Measurements from ENCODE around the gene TMEM144.

TMEM144 gene

GRCh38 chr4:158295053-158295452, 84.8 kb downstream of the TMEM144 start:
- no peak for DNase-seq (ENCODE audit: low read depth in 2 of 3, low spot score in 2 of 3)

GRCh38 chr4:158297866-158298265, 87.6 kb downstream of the TMEM144 start:
- DNase-seq (ENCODE audit: low read depth in 2 of 3, low spot score in 2 of 3) = no peak

GRCh38 chr4:158299459-158300007, 89.2 kb downstream of the TMEM144 start:
- no peak for DNase-seq (ENCODE audit: low read depth in 2 of 3, low spot score in 2 of 3)

DNA sequence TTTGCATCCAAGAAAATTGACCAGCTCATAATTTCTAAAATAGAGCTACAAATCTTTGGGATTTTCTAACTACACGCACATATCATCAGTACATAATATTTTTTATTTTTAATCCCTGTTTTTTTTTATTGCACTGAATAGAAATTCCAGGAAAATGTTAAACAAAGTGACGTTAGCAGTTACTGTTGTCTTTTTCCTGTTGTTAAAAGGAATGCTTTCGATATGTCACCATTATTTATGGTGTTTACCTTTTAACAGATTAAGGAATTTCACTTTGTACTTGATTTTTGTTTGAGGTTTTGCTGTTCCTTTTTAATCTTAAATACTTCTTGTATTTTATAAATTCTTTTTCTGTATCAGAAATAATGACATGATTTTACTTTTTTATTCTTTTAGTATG, 89.7 kb downstream of the TMEM144 start:
- DNase-seq (ENCODE audit: low read depth in 2 of 3, low spot score in 2 of 3) = no peak

DNA sequence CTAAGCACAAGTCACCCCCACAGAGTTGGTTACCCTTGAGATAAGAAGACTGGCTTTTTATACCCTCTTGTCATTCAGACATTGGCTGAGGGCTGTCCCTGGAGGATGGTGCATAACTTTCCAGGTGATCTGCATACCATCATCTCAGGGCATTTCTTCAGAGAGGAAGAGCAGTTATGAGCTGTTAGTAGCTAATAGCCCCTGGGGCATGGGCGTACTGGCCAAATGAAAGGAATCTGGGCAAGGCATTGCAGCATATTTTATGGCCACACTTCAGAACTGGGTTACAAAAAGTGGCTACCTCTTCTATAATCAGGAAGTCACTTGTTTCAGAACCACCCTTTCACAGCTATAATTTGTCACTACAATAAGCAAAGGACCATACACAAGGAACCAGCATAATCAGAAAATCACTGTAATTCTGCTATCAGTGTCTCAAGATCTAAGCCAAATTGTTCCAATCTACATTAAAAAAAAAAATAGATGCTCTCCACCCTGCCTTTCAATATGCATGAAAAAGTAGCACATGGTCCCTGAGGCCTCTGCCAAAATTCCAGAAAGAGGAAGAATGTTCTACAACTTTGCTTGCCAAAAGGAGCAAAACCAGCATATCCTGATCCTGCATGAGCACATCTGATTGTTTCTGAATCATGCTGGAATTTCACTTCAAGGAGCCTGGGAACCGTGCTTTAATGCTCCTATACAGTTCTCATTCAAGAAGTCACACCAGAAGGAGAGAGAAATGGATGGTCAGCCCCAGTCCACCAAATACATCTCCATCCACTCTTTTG, 92.0 kb downstream of the TMEM144 start:
- DNase-seq (ENCODE audit: low read depth in 2 of 3, low spot score in 2 of 3) = no peak

DNA sequence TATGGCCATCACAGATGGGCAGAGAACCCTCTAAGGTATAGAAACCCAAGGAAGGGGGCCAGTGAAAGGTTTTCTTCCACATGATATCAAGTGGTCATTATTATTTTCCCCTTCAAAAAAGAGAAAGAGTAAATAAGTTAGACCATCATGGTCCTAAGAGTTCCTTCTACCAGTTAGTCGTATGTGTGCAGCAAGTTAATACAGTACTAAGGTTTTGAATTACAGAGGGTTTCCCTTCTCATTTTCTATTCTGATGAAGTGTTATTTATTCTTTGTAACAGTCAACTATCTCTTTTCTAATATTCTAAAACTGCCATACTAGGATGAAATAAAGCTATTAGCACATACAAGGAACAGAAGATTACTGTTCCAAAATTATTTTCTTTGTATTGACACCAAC, 94.4 kb downstream of the TMEM144 start:
- no peak for DNase-seq (ENCODE audit: low read depth in 2 of 3, low spot score in 2 of 3)

All from activated CD8-positive, alpha-beta memory T cell treated with anti-CD3 and anti-CD28 coated beads for 48 hours (primary cell).